Activated CD8-positive, alpha-beta T cell treated with anti-CD3 and anti-CD28 coated beads, Interleukin-2, amount 10 ng/mL, durations not matched to agents 7 days and 5 days (primary cell): ENCODE data around the gene RBFOX1. TPM values are rescaled to one million over a fixed set of nuclear protein-coding genes. Genes with fewer than 3 reads are reported as not detected.
"Not testable (repeated sequence)": the region's sequence is repeated elsewhere in the genome, so short reads cannot be mapped to it uniquely, and the experiment has no call there.

ENCODE experiments used
- ATAC-seq: fragments of 150-1000 bp; cut with Tn5 transposase; one replicate; pipeline ENCODE4 v1.10.0; 2021; ENCODE audit warnings: moderate library complexity
- CTCF ChIA-PET: fragments of 350-600 bp; sonication (Branson Sonifier 250); formaldehyde crosslinking; loops from one replicate; lab custom pipeline; 2021; ENCODE audit warnings: antibody characterized with exemption; lab: Charles Lee
- POLR2A ChIA-PET: fragments of 350-600 bp; sonication (Branson Sonifier 250); formaldehyde crosslinking; loops from one replicate; lab custom pipeline; 2021; ENCODE audit warnings: antibody characterized with exemption; lab: Charles Lee
- DNase-seq: peaks from one replicate; pipeline ENCODE4 v3.0.0-alpha.2; 2020
- H3K27ac Mint-ChIP-seq: one replicate; pipeline ENCODE4 v1.8.0; 2021; ENCODE audit warnings: mild to moderate bottlenecking, mixed read lengths
- H3K27me3 Mint-ChIP-seq: one replicate; pipeline ENCODE4 v1.8.0; 2021; ENCODE audit warnings: low read depth, mixed read lengths
- H3K36me3 Mint-ChIP-seq: one replicate; pipeline ENCODE4 v1.8.0; 2021; ENCODE audit warnings: low read depth, mixed read lengths
- H3K4me1 Mint-ChIP-seq: one replicate; pipeline ENCODE4 v1.8.0; 2021; ENCODE audit warnings: low read depth, mixed read lengths
- H3K4me3 Mint-ChIP-seq: one replicate; pipeline ENCODE4 v1.8.0; 2021; ENCODE audit warnings: mild to moderate bottlenecking, mixed read lengths
- H3K9me3 Mint-ChIP-seq: one replicate; pipeline ENCODE4 v1.8.0; 2022; ENCODE audit warnings: mixed read lengths; ENCODE audit not compliant: insufficient read depth
- total RNA-seq, 2 experiments: library from RNA; stranded (reverse); gene quantifications; one replicate each; pipeline ENCODE4 v1.2.3, GENCODE V29; 2021

RBFOX1 gene
- total RNA-seq, 2 experiments from 2014 or later, result not detected

GRCh38 chr16:7502591-7503157 is 170.0 kb downstream of the RBFOX1 start:
- H3K4me3 Mint-ChIP-seq, DNase-seq, ATAC-seq, H3K4me1 Mint-ChIP-seq, H3K27ac Mint-ChIP-seq, H3K27me3 Mint-ChIP-seq, POLR2A ChIA-PET, CTCF ChIA-PET, H3K36me3 Mint-ChIP-seq: not testable (repeated sequence)
- H3K9me3 Mint-ChIP-seq, result peaks cover 15% of the 10 kb centered on the region

- CTCF ChIA-PET, result no interaction called here
Measured at GRCh38 chr16:7503666-7504065, 171.0 kb downstream of the RBFOX1 start.

GRCh38 chr16:7504844-7505243 is 172.2 kb downstream of the RBFOX1 start:
- ChIA-PET POLR2A (no interaction called here), CTCF (no interaction called here)
- no peak overlapping the region for H3K27ac Mint-ChIP-seq
- DNase-seq (no peak), ATAC-seq (no peak)
- H3K9me3 Mint-ChIP-seq, result peaks cover 21% of the 10 kb centered on the region
- H3K4me1 Mint-ChIP-seq, result no peaks in the 10 kb centered on the region
- no peaks in the 10 kb centered on the region for H3K36me3 Mint-ChIP-seq
- no peak overlapping the region for H3K4me3 Mint-ChIP-seq
- H3K27me3 Mint-ChIP-seq, result no peaks in the 10 kb centered on the region

More at GRCh38 chr16:7503666-7504065, 171.0 kb downstream of the RBFOX1 start:
- DNase-seq, result no peak
- Mint-ChIP-seq H3K4me1 (no peaks in the 10 kb centered on the region), H3K36me3 (no peaks in the 10 kb centered on the region), H3K27ac (no peak overlapping the region), H3K9me3 (peaks cover 16% of the 10 kb centered on the region), H3K4me3 (no peak overlapping the region), H3K27me3 (no peaks in the 10 kb centered on the region)
- POLR2A ChIA-PET, result no interaction called here
- no peak for ATAC-seq

- Mint-ChIP-seq H3K4me3 (no peak overlapping the region), H3K36me3 (no peaks in the 10 kb centered on the region), H3K4me1 (no peaks in the 10 kb centered on the region), H3K27ac (no peak overlapping the region), H3K9me3 (peaks cover 21% of the 10 kb centered on the region), H3K27me3 (no peaks in the 10 kb centered on the region)
- POLR2A ChIA-PET, result no interaction called here
- ATAC-seq, result no peak
- CTCF ChIA-PET, result no interaction called here
- DNase-seq, result no peak
Measured at GRCh38 chr16:7505495-7505894, 172.8 kb downstream of the RBFOX1 start.

- POLR2A ChIA-PET, result no interaction called here
- no peaks in the 10 kb centered on the region for H3K36me3 Mint-ChIP-seq
Measured at GRCh38 chr16:7506363-7506762, 173.7 kb downstream of the RBFOX1 start.

GRCh38 chr16:7508656-7509055 is 176.0 kb downstream of the RBFOX1 start:
- Mint-ChIP-seq H3K27ac (no peak overlapping the region), H3K36me3 (no peaks in the 10 kb centered on the region), H3K4me1 (no peaks in the 10 kb centered on the region), H3K9me3 (peaks cover 11% of the 10 kb centered on the region), H3K27me3 (no peaks in the 10 kb centered on the region), H3K4me3 (no peak overlapping the region)
- ATAC-seq, result no peak
- no peak for DNase-seq
- ChIA-PET CTCF (no interaction called here), POLR2A (no interaction called here)

More at GRCh38 chr16:7506363-7506762, 173.7 kb downstream of the RBFOX1 start:
- Mint-ChIP-seq H3K4me3 (no peak overlapping the region), H3K27me3 (no peaks in the 10 kb centered on the region), H3K4me1 (no peaks in the 10 kb centered on the region), H3K9me3 (peaks cover 18% of the 10 kb centered on the region), H3K27ac (no peak overlapping the region)
- DNase-seq (no peak), ATAC-seq (no peak)
- CTCF ChIA-PET, result no interaction called here

- CTCF ChIA-PET, result no interaction called here
- no peak overlapping the region for H3K27ac Mint-ChIP-seq
Measured at GRCh38 chr16:7509963-7510601, 177.4 kb downstream of the RBFOX1 start.

GRCh38 chr16:7511549-7512260 is 179.1 kb downstream of the RBFOX1 start:
- POLR2A ChIA-PET, result no interaction called here
- Mint-ChIP-seq H3K27ac (no peak overlapping the region), H3K9me3 (peaks cover 18% of the 10 kb centered on the region), H3K4me3 (no peak overlapping the region), H3K4me1 (no peaks in the 10 kb centered on the region), H3K27me3 (no peaks in the 10 kb centered on the region), H3K36me3 (no peaks in the 10 kb centered on the region)
- no peak for ATAC-seq
- no peak for DNase-seq
- CTCF ChIA-PET, result no interaction called here

More at GRCh38 chr16:7509963-7510601, 177.4 kb downstream of the RBFOX1 start:
- Mint-ChIP-seq H3K36me3 (no peaks in the 10 kb centered on the region), H3K9me3 (peaks cover 18% of the 10 kb centered on the region), H3K4me1 (no peaks in the 10 kb centered on the region), H3K4me3 (no peak overlapping the region), H3K27me3 (no peaks in the 10 kb centered on the region)
- DNase-seq, result no peak
- no peak for ATAC-seq
- POLR2A ChIA-PET, result no interaction called here

GRCh38 chr16:7512503-7512902 is 179.9 kb downstream of the RBFOX1 start:
- Mint-ChIP-seq H3K27me3 (no peaks in the 10 kb centered on the region), H3K4me3 (no peak overlapping the region), H3K9me3 (peaks cover 18% of the 10 kb centered on the region), H3K36me3 (no peaks in the 10 kb centered on the region), H3K4me1 (no peaks in the 10 kb centered on the region), H3K27ac (no peak overlapping the region)
- DNase-seq (no peak), ATAC-seq (no peak)
- CTCF ChIA-PET, result no interaction called here
- POLR2A ChIA-PET, result no interaction called here

- ChIA-PET CTCF (no interaction called here), POLR2A (no interaction called here)
- no peaks in the 10 kb centered on the region for H3K27me3 Mint-ChIP-seq
- no peak overlapping the region for H3K4me3 Mint-ChIP-seq
- no peaks in the 10 kb centered on the region for H3K4me1 Mint-ChIP-seq
- no peak overlapping the region for H3K27ac Mint-ChIP-seq
- ATAC-seq (no peak), DNase-seq (no peak)
- H3K9me3 Mint-ChIP-seq, result peaks cover 25% of the 10 kb centered on the region
- no peaks in the 10 kb centered on the region for H3K36me3 Mint-ChIP-seq
Measured at GRCh38 chr16:7513429-7513828, 180.8 kb downstream of the RBFOX1 start.

GRCh38 chr16:7515543-7515942 is 182.9 kb downstream of the RBFOX1 start:
- no peaks in the 10 kb centered on the region for H3K4me1 Mint-ChIP-seq
- ChIA-PET POLR2A (no interaction called here), CTCF (no interaction called here)
- no peak overlapping the region for H3K4me3 Mint-ChIP-seq
- ATAC-seq (no peak), DNase-seq (no peak)
- no peaks in the 10 kb centered on the region for H3K27me3 Mint-ChIP-seq
- H3K27ac Mint-ChIP-seq, result no peak overlapping the region
- no peaks in the 10 kb centered on the region for H3K36me3 Mint-ChIP-seq
- peaks cover 19% of the 10 kb centered on the region for H3K9me3 Mint-ChIP-seq

GRCh38 chr16:7517496-7517895 is 184.9 kb downstream of the RBFOX1 start:
- Mint-ChIP-seq H3K27me3 (no peaks in the 10 kb centered on the region), H3K27ac (no peak overlapping the region), H3K9me3 (peaks cover 16% of the 10 kb centered on the region), H3K36me3 (no peaks in the 10 kb centered on the region), H3K4me3 (no peak overlapping the region), H3K4me1 (no peaks in the 10 kb centered on the region)
- ChIA-PET CTCF (no interaction called here), POLR2A (no interaction called here)
- ATAC-seq (no peak), DNase-seq (no peak)
